OCI-LY1 (cell line): Measurements from ENCODE around the gene RASA3.
"Not testable (repeated sequence)": the region's sequence is repeated elsewhere in the genome, so short reads cannot be mapped to it uniquely, and the experiment has no call there.

Experiments used
- H2AFZ ChIP-seq: fragments of 200-600 bp; sonication (generic), shearing (Covaris generic); 2 replicates; pipeline ENCODE4 v1.6.0; 2014; ENCODE audit warnings: antibody characterized with exemption, mild to moderate bottlenecking, low read length
- H3F3A ChIP-seq: fragments of 200-600 bp; sonication (generic), shearing (Covaris generic); 2 replicates; pipeline ENCODE4 v1.6.0; 2014; ENCODE audit warnings: mild to moderate bottlenecking, antibody characterized with exemption, low read length, moderate library complexity; ENCODE audit not compliant: insufficient read depth
- H3K27ac ChIP-seq: fragments of 200-600 bp; sonication (generic); 2 replicates; pipeline ENCODE4 v1.5.1; 2014; ENCODE audit warnings: low read length, mixed run types, mild to moderate bottlenecking, low read depth; ENCODE audit not compliant: poor library complexity, severe bottlenecking
- H3K27me3 ChIP-seq: fragments of 200-600 bp; sonication (generic); 2 replicates; pipeline ENCODE4 v1.6.0; 2014; ENCODE audit warnings: antibody characterized with exemption, mild to moderate bottlenecking, low read length, moderate library complexity; ENCODE audit not compliant: insufficient read depth
- H3K36me3 ChIP-seq: fragments of 200-600 bp; sonication (generic); 2 replicates; pipeline ENCODE4 v1.6.1; 2014; ENCODE audit warnings: mild to moderate bottlenecking, antibody characterized with exemption, low read length, moderate library complexity, mixed read lengths; ENCODE audit not compliant: insufficient read depth
- H3K4me1 ChIP-seq: fragments of 200-600 bp; sonication (generic); 2 replicates; pipeline ENCODE4 v1.5.1; 2014; ENCODE audit warnings: mild to moderate bottlenecking, low read length, moderate library complexity; ENCODE audit not compliant: insufficient read depth, severe bottlenecking
- H3K4me2 ChIP-seq: fragments of 200-600 bp; sonication (generic), shearing (Covaris generic); 2 replicates; pipeline ENCODE4 v1.6.1; 2014; ENCODE audit warnings: low read length
- H3K4me3 ChIP-seq: fragments of 200-600 bp; sonication (generic); 2 replicates; pipeline ENCODE4 v1.5.1; 2014; ENCODE audit warnings: low read length, low read depth, mild to moderate bottlenecking, mixed read lengths; ENCODE audit not compliant: poor library complexity, severe bottlenecking
- H3K79me2 ChIP-seq: fragments of 200-600 bp; shearing (Covaris generic); 2 replicates; pipeline ENCODE4 v1.6.1; 2016; ENCODE audit warnings: mixed run types, low read length, mixed read lengths; ENCODE audit not compliant: insufficient read depth
- H3K9ac ChIP-seq: fragments of 200-600 bp; sonication (generic), shearing (Covaris generic); 2 replicates; pipeline ENCODE4 v1.6.1; 2014; ENCODE audit warnings: mild to moderate bottlenecking, low read length, mixed read lengths
- H3K9me2 ChIP-seq: fragments of 200-600 bp; sonication (generic), shearing (Covaris generic); 2 replicates; pipeline ENCODE4 v1.6.1; 2014; ENCODE audit warnings: low read depth, mild to moderate bottlenecking, low read length, mixed read lengths
- H3K9me3 ChIP-seq: fragments of 200-600 bp; shearing (Covaris generic); 2 replicates; pipeline ENCODE4 v1.6.1; 2014; ENCODE audit warnings: low read length, mixed read lengths
- H4K20me1 ChIP-seq: fragments of 200-600 bp; sonication (generic), shearing (Covaris generic); 2 replicates; pipeline ENCODE4 v1.6.0; 2016; ENCODE audit warnings: mild to moderate bottlenecking, low read length; ENCODE audit not compliant: insufficient read depth
- CTCF ChIP-seq: fragments of 200-600 bp; sonication (generic), shearing (Covaris generic); IDR thresholded peaks from 2 replicates; pipeline ENCODE4 v1.5.1; 2017; ENCODE audit warnings: mild to moderate bottlenecking, antibody characterized with exemption, low read length, moderate library complexity, mixed read lengths
- EZH2 ChIP-seq: fragments of 200-600 bp; sonication (generic), shearing (Covaris generic); IDR thresholded peaks from 2 replicates; pipeline ENCODE4 v1.8.0; 2017; ENCODE audit warnings: borderline replicate concordance, mixed run types, mild to moderate bottlenecking, antibody characterized with exemption, low read length, moderate library complexity, mixed read lengths

The RASA3 gene

DNA sequence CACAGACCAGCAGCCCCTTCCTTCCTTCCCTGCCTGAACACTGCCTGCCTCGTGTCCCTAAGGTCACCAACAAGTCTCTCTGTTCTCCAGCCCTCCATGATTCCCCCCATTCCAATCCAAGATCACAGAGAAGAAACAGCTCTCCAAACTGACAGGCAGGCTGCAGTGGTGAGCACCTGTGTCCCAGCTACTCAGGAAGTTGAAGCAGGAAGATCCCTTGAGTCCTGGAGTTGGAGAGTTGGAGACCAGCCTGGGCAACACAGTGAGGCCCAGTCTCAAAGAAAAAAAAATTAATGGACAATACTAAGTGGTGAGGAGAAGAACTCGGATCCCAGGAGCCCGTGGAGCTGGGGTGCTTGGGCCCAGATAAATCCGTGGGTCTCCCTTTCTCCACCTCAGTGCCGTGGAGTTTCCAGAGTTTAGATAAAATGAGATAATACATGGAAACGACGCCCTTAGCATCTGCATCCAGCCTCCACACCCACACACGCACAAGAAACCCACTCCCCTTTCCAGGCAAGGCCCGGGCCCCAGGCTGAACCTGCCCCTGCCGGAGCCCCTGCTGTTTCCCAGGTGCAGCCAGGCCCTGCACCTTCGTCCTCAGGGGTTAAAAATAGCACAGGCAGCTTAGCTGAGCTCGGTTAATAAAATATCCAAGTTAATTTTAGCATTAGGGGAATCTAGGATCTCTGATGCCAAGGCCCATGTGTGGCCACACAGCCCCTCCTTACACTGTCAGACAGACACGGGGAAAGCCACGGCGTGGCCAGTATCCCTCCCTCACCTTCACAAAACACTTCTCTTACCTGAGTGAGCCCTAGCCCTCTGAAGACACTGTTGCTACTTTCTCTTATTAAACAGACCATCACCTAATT lies 4.7 kb downstream of the RASA3 start:
- no peaks in the 10 kb centered on the region for H3K79me2 ChIP-seq
- H3K9me2 ChIP-seq, result no peaks in the 10 kb centered on the region
- TF ChIP-seq CTCF (no peak), EZH2 (no peak)
- no peaks in the 10 kb centered on the region for H4K20me1 ChIP-seq
- no peak overlapping the region for H2AFZ ChIP-seq
- no peak overlapping the region for H3K27ac ChIP-seq
- peaks cover 8% of the 10 kb centered on the region; the same call in 1 of the 2 replicates for H3F3A ChIP-seq
- H3K4me3 ChIP-seq, result no peak overlapping the region
- no peak overlapping the region for H3K9ac ChIP-seq
- no peaks in the 10 kb centered on the region for H3K27me3 ChIP-seq
- no peak overlapping the region; the same call in 1 of the 2 replicates for H3K4me2 ChIP-seq
- H3K9me3 ChIP-seq, result no peaks in the 10 kb centered on the region
- no peaks in the 10 kb centered on the region for H3K36me3 ChIP-seq
- peaks cover 41% of the 10 kb centered on the region for H3K4me1 ChIP-seq

- no peak overlapping the region for H3K27ac ChIP-seq
- no peak for TF ChIP-seq CTCF
- TF ChIP-seq EZH2, result no peak
- H3K9ac ChIP-seq, result no peak overlapping the region
- no peaks in the 10 kb centered on the region for H3K9me2 ChIP-seq
- peaks cover 8% of the 10 kb centered on the region; the same call in 1 of the 2 replicates for H3F3A ChIP-seq
- H4K20me1 ChIP-seq, result no peaks in the 10 kb centered on the region
- H3K79me2 ChIP-seq, result no peaks in the 10 kb centered on the region
- no peaks in the 10 kb centered on the region for H3K36me3 ChIP-seq
- H3K4me1 ChIP-seq, result peaks cover 38% of the 10 kb centered on the region
- H3K4me3 ChIP-seq, result no peak overlapping the region
- no peak overlapping the region for H3K4me2 ChIP-seq
- no peaks in the 10 kb centered on the region for H3K9me3 ChIP-seq
- H3K27me3 ChIP-seq, result no peaks in the 10 kb centered on the region
- no peak overlapping the region for H2AFZ ChIP-seq
These were observed 5.5 kb downstream of the RASA3 start for GRCh38 chr13:114126789-114127472.

- not testable (repeated sequence) for H3K27me3 ChIP-seq, H3K36me3 ChIP-seq, H3K4me2 ChIP-seq, H3F3A ChIP-seq, H2AFZ ChIP-seq, H3K9me2 ChIP-seq, H3K9ac ChIP-seq, H3K9me3 ChIP-seq, H3K79me2 ChIP-seq, H4K20me1 ChIP-seq, H3K4me3 ChIP-seq, H3K27ac ChIP-seq
- peaks cover 29% of the 10 kb centered on the region for H3K4me1 ChIP-seq
These were observed 6.3 kb downstream of the RASA3 start for GRCh38 chr13:114126086-114126485.
